Gastroesophageal sphincter (tissue), 4 donors: ENCODE results near the gene MAN1C1. TPM values are rescaled to one million over a fixed set of nuclear protein-coding genes. Genes with fewer than 3 reads are reported as not detected.

Experiments used
- ATAC-seq: fragments of 150-250 bp; one replicate; pipeline ENCODE4 v1.9.1; 2016; ENCODE audit warnings: mild to moderate bottlenecking, moderate library complexity
- H3K27ac ChIP-seq, 4 donors: fragments of 200-600 bp; sonication (generic) in 3 of 4; 1 replicate in 3 of 4; 2 replicates in 1 of 4; pipeline ENCODE4 v1.5.1; 2016 to 2019
- H3K27me3 ChIP-seq: fragments of 200-600 bp; sonication (generic); one replicate; pipeline ENCODE4 v1.5.1; 2019
- H3K36me3 ChIP-seq, 2 donors: fragments of 200-600 bp; sonication (generic); one replicate each; pipeline ENCODE4 v1.5.1; 2019; ENCODE audit warnings: control low read depth in 1 of 2
- H3K4me1 ChIP-seq, 3 donors: fragments of 200-600 bp; sonication (generic); 1 replicate in 2 of 3; 2 replicates in 1 of 3; pipeline ENCODE4 v1.5.1; 2016 to 2019; ENCODE audit warnings: control low read depth in 2 of 3
- H3K4me3 ChIP-seq, 2 donors: fragments of 200-600 bp; sonication (generic); one replicate each; pipeline ENCODE4 v1.5.1; 2019; ENCODE audit warnings: mild to moderate bottlenecking in 1 of 2, moderate library complexity in 1 of 2
- H3K9me3 ChIP-seq, 3 donors: fragments of 200-600 bp; sonication (generic); one replicate each; pipeline ENCODE4 v1.5.1; 2017 to 2019; ENCODE audit warnings: control low read depth in 2 of 3
- EP300 ChIP-seq: sonication (generic); formaldehyde crosslinking; IDR thresholded peaks from one replicate; pipeline ENCODE4 v1.6.1; 2017; ENCODE audit warnings: antibody characterized with exemption, mild to moderate bottlenecking
- POLR2A ChIP-seq, 2 donors: fragments of 450-650 bp; IDR thresholded peaks; one replicate each; pipeline ENCODE4 v1.6.1; 2017; ENCODE audit warnings: antibody characterized with exemption in 2 of 2, mild to moderate bottlenecking in 2 of 2, moderate library complexity in 1 of 2
- POLR2AphosphoS5 ChIP-seq: sonication (generic); formaldehyde crosslinking; IDR thresholded peaks from one replicate; pipeline ENCODE4 v1.6.1; 2017; ENCODE audit warnings: antibody characterized with exemption
- WGBS, 2 donors: methylation state at CpG; one replicate each; pipeline ENCODE4 v1.1.5; 2018; ENCODE audit warnings: low coverage in 1 of 2; 5-methylcytosine and 5-hydroxymethylcytosine counted together
- total RNA-seq, 4 donors: library from RNA; depleted of rRNA; stranded (reverse); fragments of >200 nt; gene quantifications; one replicate each; pipeline ENCODE4 v1.1.0, GENCODE V29; 2016
- TF ChIP-seq, protein P1 (sequence below), 4 experiments: fragments of 200-600 bp in 2 of 4; fragments of 450-650 bp in 2 of 4; sonication (generic) in 1 of 4; IDR thresholded peaks; one replicate each; pipeline ENCODE4 v1.5.1; 2017 to 2019; ENCODE audit warnings: antibody characterized with exemption in 4 of 4, mild to moderate bottlenecking in 2 of 4, moderate library complexity in 2 of 4

Gene MAN1C1
- total RNA-seq, 4 donors from 2014 or later, result 20.0 to 38.1 (median 27.8) TPM

- Histone ChIP-seq H3K9me3 (no peaks in the 10 kb centered on the region), H3K27ac (no peak overlapping the region), H3K4me3 (no peak overlapping the region), H3K27me3 (no peaks in the 10 kb centered on the region), H3K36me3 (no peaks in the 10 kb centered on the region), H3K4me1 (peaks cover 2 to 69% (median 12%) of the 10 kb centered on the region in 3 donors)
- no peak for ATAC-seq
- WGBS, 2 donors, result 66% methylated on average over 6 of the region's 10 CpGs; no CpG with 5 or more reads in 1 of the 2 donors
- TF ChIP-seq POLR2AphosphoS5, result no peak
- no peak for TF ChIP-seq EP300
- TF ChIP-seq POLR2A (IDR thresholded peaks at IDR 0.05), result no peak
- TF ChIP-seq, protein P1, sequence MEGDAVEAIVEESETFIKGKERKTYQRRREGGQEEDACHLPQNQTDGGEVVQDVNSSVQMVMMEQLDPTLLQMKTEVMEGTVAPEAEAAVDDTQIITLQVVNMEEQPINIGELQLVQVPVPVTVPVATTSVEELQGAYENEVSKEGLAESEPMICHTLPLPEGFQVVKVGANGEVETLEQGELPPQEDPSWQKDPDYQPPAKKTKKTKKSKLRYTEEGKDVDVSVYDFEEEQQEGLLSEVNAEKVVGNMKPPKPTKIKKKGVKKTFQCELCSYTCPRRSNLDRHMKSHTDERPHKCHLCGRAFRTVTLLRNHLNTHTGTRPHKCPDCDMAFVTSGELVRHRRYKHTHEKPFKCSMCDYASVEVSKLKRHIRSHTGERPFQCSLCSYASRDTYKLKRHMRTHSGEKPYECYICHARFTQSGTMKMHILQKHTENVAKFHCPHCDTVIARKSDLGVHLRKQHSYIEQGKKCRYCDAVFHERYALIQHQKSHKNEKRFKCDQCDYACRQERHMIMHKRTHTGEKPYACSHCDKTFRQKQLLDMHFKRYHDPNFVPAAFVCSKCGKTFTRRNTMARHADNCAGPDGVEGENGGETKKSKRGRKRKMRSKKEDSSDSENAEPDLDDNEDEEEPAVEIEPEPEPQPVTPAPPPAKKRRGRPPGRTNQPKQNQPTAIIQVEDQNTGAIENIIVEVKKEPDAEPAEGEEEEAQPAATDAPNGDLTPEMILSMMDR (IDR thresholded peaks at IDR 0.05), result no peak
Measured at GRCh38 chr1:25653558-25653957, 37.0 kb downstream of the MAN1C1 start.

- ATAC-seq, result no peak
- no peaks in the 10 kb centered on the region for H3K27me3 ChIP-seq
- 100% methylated on average over 3 to 4 of the region's 6 CpGs for WGBS, 2 donors
- no peak overlapping the region for H3K27ac ChIP-seq
- TF ChIP-seq, protein P1 (IDR thresholded peaks at IDR 0.05), result no peak
- no peak for TF ChIP-seq POLR2A (IDR thresholded peaks at IDR 0.05)
- TF ChIP-seq EP300, result no peak
- TF ChIP-seq POLR2AphosphoS5, result no peak
- H3K4me3 ChIP-seq, result no peak overlapping the region
- no peaks in the 10 kb centered on the region for H3K36me3 ChIP-seq
- peaks cover 4 to 69% (median 18%) of the 10 kb centered on the region in 3 donors for H3K4me1 ChIP-seq
- no peaks in the 10 kb centered on the region for H3K9me3 ChIP-seq
Measured at GRCh38 chr1:25654109-25654660, 37.6 kb downstream of the MAN1C1 start.

- Histone ChIP-seq H3K9me3 (no peaks in the 10 kb centered on the region), H3K27ac (peak overlapping the region in 1 of 4 donors; percentile 17), H3K4me3 (no peak overlapping the region), H3K27me3 (no peaks in the 10 kb centered on the region), H3K36me3 (no peaks in the 10 kb centered on the region), H3K4me1 (peaks cover 5 to 61% (median 10%) of the 10 kb centered on the region in 3 donors)
- no peak for ATAC-seq
- 50 to 88% methylated on average over 4 to 5 of the region's 6 CpGs for WGBS, 2 donors
- TF ChIP-seq EP300 (no peak), POLR2A (IDR thresholded peaks at IDR 0.05) (no peak), POLR2AphosphoS5 (no peak)
- TF ChIP-seq, protein P1 (IDR thresholded peaks at IDR 0.05), result no peak
Measured at GRCh38 chr1:25657121-25657882, 40.7 kb downstream of the MAN1C1 start.

DNA sequence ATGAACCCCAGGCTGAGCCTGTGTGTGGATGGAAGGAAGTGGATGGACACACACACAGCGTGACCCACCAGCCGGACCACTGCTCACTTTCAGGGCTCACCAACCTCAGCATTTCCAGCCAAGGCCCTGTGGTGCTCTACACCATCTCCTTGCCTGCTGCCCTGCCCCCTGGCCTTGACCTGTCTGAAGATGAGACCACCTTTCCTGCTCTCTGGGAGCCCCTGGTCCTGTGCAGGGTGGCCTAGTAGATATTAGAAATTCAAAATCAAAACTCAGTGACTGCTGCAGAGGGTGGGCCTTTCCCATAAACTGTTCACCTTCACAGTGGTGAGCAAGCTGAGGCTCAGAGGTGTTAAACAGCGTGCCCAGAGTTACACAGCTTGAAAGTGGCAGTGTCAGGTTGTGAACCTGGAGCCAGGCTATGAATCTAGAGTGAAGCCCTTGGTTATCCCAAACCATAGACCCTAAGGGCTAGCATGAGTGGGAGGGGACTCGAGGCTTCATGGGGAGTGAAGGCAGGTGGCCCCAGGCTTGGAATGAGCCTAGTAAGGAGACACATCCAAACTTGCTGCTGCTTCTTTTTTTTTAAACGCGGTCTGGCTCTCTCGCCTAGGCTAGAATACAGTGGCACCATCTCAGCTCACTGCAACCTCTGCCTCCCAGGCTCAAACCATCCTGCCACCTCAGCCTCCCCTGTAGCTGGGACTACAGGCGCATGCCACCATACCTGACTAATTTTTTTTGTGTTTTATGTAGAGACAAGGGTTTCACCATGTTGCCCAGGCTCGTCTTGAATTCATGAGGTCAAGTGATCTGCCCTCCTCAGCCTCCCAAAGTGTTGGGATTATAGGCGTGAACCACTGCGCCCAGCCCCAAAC, 41.5 kb downstream of the MAN1C1 start:
- WGBS, 2 donors, result 89 to 93% methylated on average over 6 of the region's 11 CpGs
- TF ChIP-seq POLR2AphosphoS5 (no peak), EP300 (no peak), POLR2A (IDR thresholded peaks at IDR 0.05) (no peak)
- TF ChIP-seq, protein P1 (IDR thresholded peaks at IDR 0.05), result no peak
- Histone ChIP-seq H3K36me3 (no peaks in the 10 kb centered on the region), H3K4me3 (no peak overlapping the region), H3K9me3 (no peaks in the 10 kb centered on the region), H3K27me3 (no peaks in the 10 kb centered on the region), H3K27ac (peak overlapping the region in 3 of 4 donors; percentile 62 to 78 (median 77)), H3K4me1 (peaks cover 5 to 53% (median 10%) of the 10 kb centered on the region in 3 donors)
- ATAC-seq, result no peak
